SK-N-SH (cell line): Measurements from ENCODE around the gene TSC2. TPM values are rescaled to one million over a fixed set of nuclear protein-coding genes. Genes with fewer than 3 reads are reported as not detected.

ENCODE experiments used
- CTCF ChIA-PET: fragments of 300-600, 350-600 bp; formaldehyde crosslinking; extraction: SDS; loops from one replicate; lab custom pipeline; 2021; lab: Yijun Ruan, JAX
- POLR2A ChIA-PET: fragments of 350-600 bp; sonication (Branson Sonifier 250); formaldehyde crosslinking; extraction: SDS; loops from one replicate; lab custom pipeline; 2020; ENCODE audit warnings: antibody characterized with exemption, inconsistent platforms; lab: Yijun Ruan, JAX
- DNase-seq: peaks from one replicate; pipeline ENCODE4 v3.0.0; 2012
- H2AFZ ChIP-seq: fragments of 200-600 bp; sonication (generic); 2 replicates; pipeline ENCODE4 v1.8.1; 2016; ENCODE audit warnings: antibody characterized with exemption, mild to moderate bottlenecking, low read depth
- H3F3A ChIP-seq: fragments of 200-600 bp; sonication (generic); replicated peaks from 2 replicates; pipeline ENCODE3; 2016; ENCODE audit warnings: antibody characterized with exemption, mild to moderate bottlenecking; ENCODE audit not compliant: insufficient read depth
- H3K27ac ChIP-seq, 2 experiments: fragments of 200-500 bp in 1 of 2; fragments of 200-600 bp in 1 of 2; sonication (Bioruptor generic) in 1 of 2; sonication (generic), shearing (Covaris generic) in 1 of 2; 2 replicates each; pipeline versions ENCODE4 v1.5.1 to v1.6.1; 2014 to 2016; ENCODE audit warnings: low read depth in 2 of 2, inconsistent platforms in 1 of 2, low read length in 1 of 2, mild to moderate bottlenecking in 1 of 2, mixed read lengths in 1 of 2
- H3K27me3 ChIP-seq: fragments of 200-600 bp; sonication (generic), shearing (Covaris generic); 2 replicates; pipeline ENCODE4 v1.6.1; 2016; ENCODE audit warnings: mixed run types; ENCODE audit not compliant: insufficient read depth
- H3K36me3 ChIP-seq, 2 experiments: fragments of 200-500 bp in 1 of 2; fragments of 200-600 bp in 1 of 2; sonication (Bioruptor generic) in 1 of 2; sonication (generic) in 1 of 2; replicated peaks in 1 of 2; 2 replicates each; pipeline versions ENCODE3 to v1.5.1; 2014 to 2016; ENCODE audit warnings: low read length in 1 of 2, mild to moderate bottlenecking in 1 of 2; ENCODE audit not compliant: insufficient read depth in 2 of 2, control insufficient read depth in 1 of 2
- H3K4me1 ChIP-seq, 2 experiments: fragments of 200-500 bp in 1 of 2; fragments of 200-600 bp in 1 of 2; sonication (Bioruptor generic) in 1 of 2; sonication (generic), shearing (Covaris generic) in 1 of 2; 2 replicates each; pipeline versions ENCODE4 v1.5.1 to v1.6.1; 2014 to 2016; ENCODE audit warnings: low read depth in 1 of 2, low read length in 1 of 2, mixed run types in 1 of 2; ENCODE audit not compliant: insufficient read depth in 2 of 2, control insufficient read depth in 1 of 2
- H3K4me2 ChIP-seq: fragments of 200-600 bp; sonication (generic), shearing (Covaris generic); 2 replicates; pipeline ENCODE4 v1.6.1; 2017; ENCODE audit warnings: mixed run types
- H3K4me3 ChIP-seq, 2 experiments: fragments of 200-500 bp in 1 of 2; fragments of 200-600 bp in 1 of 2; sonication (Bioruptor generic) in 1 of 2; sonication (generic), shearing (Covaris generic) in 1 of 2; 2 replicates each; pipeline versions ENCODE4 v1.5.1 to v1.8.1; 2014 to 2016; ENCODE audit warnings: low read depth in 2 of 2, inconsistent platforms in 1 of 2, low read length in 1 of 2, mild to moderate bottlenecking in 1 of 2, mixed read lengths in 1 of 2, moderate library complexity in 1 of 2
- H3K79me2 ChIP-seq: fragments of 200-600 bp; sonication (generic); 2 replicates; pipeline ENCODE4 v1.8.1; 2017; ENCODE audit warnings: mild to moderate bottlenecking; ENCODE audit not compliant: insufficient read depth
- H3K9ac ChIP-seq: fragments of 200-600 bp; sonication (generic); 2 replicates; pipeline ENCODE4 v1.6.1; 2017; ENCODE audit warnings: mixed run types
- H3K9me2 ChIP-seq: fragments of 200-600 bp; sonication (generic); 2 replicates; pipeline ENCODE4 v1.6.1; 2017; ENCODE audit warnings: mixed run types
- H3K9me3 ChIP-seq: fragments of 200-600 bp; sonication (generic); 2 replicates; pipeline ENCODE4 v1.6.1; 2017; ENCODE audit warnings: mixed run types, mild to moderate bottlenecking, moderate library complexity
- H4K20me1 ChIP-seq: fragments of 200-600 bp; sonication (generic); 2 replicates; pipeline ENCODE4 v1.6.1; 2017; ENCODE audit warnings: mild to moderate bottlenecking, mixed run types; ENCODE audit not compliant: insufficient read depth
- CHD2 ChIP-seq: fragments of 150-350 bp; IDR thresholded peaks from 2 replicates; pipeline ENCODE4 v1.6.1; 2018; ENCODE audit warnings: low read length; ENCODE audit not compliant: partially characterized antibody
- ELF1 ChIP-seq: IDR thresholded peaks from 2 replicates; pipeline ENCODE4 v1.4.0; 2012
- EP300 ChIP-seq, 2 experiments: IDR thresholded peaks; 2 replicates each; pipeline versions ENCODE4 v1.4.0 to v1.6.1; 2012; ENCODE audit warnings: borderline replicate concordance in 1 of 2, low read depth in 1 of 2, low read length in 1 of 2
- EZH2phosphoT487 ChIP-seq: fragments of 200-600 bp; sonication (generic); IDR thresholded peaks from 2 replicates; pipeline ENCODE4 v1.6.1; 2017; ENCODE audit warnings: low read depth, mixed run types, mild to moderate bottlenecking, antibody characterized with exemption, moderate library complexity, borderline replicate concordance
- FOXJ3 ChIP-seq: sonication (generic); formaldehyde crosslinking; IDR thresholded peaks from 2 replicates; pipeline ENCODE4 v1.5.1; 2020; ENCODE audit warnings: mild to moderate bottlenecking, missing genetic modification reagents
- GATA2 ChIP-seq: sonication (generic); formaldehyde crosslinking; IDR thresholded peaks from 2 replicates; pipeline ENCODE4 v1.5.0; 2020; ENCODE audit warnings: mild to moderate bottlenecking, missing genetic modification reagents
- MXI1 ChIP-seq: IDR thresholded peaks from 2 replicates; pipeline ENCODE4 v1.6.1; 2012; ENCODE audit warnings: mild to moderate bottlenecking, low read depth, low read length, improper control_type of control experiment
- NFIC ChIP-seq: IDR thresholded peaks from 2 replicates; pipeline ENCODE4 v1.4.0; 2012; ENCODE audit warnings: borderline replicate concordance
- NRF1 ChIP-seq: IDR thresholded peaks from 2 replicates; pipeline ENCODE4 v1.6.1; 2012; ENCODE audit warnings: low read depth, mild to moderate bottlenecking, low read length
- POLR2AphosphoS5 ChIP-seq: IDR thresholded peaks from 2 replicates; pipeline ENCODE4 v1.6.1; 2012; ENCODE audit warnings: low read depth, low read length
- RAD21 ChIP-seq: IDR thresholded peaks from 2 replicates; pipeline ENCODE4 v1.6.1; 2012; ENCODE audit warnings: mild to moderate bottlenecking, low read length
- SIN3A ChIP-seq: IDR thresholded peaks from 2 replicates; pipeline ENCODE4 v1.6.1; 2012; ENCODE audit warnings: low read depth, mild to moderate bottlenecking, low read length, moderate library complexity, borderline replicate concordance
- TAF1 ChIP-seq: IDR thresholded peaks from 2 replicates; pipeline ENCODE4 v1.6.1; 2012; ENCODE audit warnings: low read depth, mild to moderate bottlenecking, low read length, moderate library complexity, borderline replicate concordance
- WGBS: methylation state at CpG from one replicate; pipeline ENCODE4 v1.1.6; 2017; ENCODE audit warnings: low lambda C conversion rate; 5-methylcytosine and 5-hydroxymethylcytosine counted together
- polyA plus RNA-seq, 3 experiments: library from polyadenylated mRNA; depleted of rRNA; stranded (reverse); fragments of >200 nt; gene quantifications; 2 replicates each; pipeline ENCODE4 v1.2.3, GENCODE V29; 2012
- TF ChIP-seq, protein P1 (sequence below): IDR thresholded peaks from 2 replicates; pipeline ENCODE4; 2012
- TF ChIP-seq, protein P2 (sequence below): fragments of 200-600 bp; sonication (generic); IDR thresholded peaks from 2 replicates; pipeline ENCODE4 v1.6.1; 2017; ENCODE audit warnings: antibody characterized with exemption, mild to moderate bottlenecking, moderate library complexity
- TF ChIP-seq, protein P3 (sequence below): fragments of 150-350 bp; IDR thresholded peaks from 2 replicates; pipeline ENCODE4 v1.6.1; 2016; ENCODE audit warnings: mild to moderate bottlenecking, low read depth, low read length

The TSC2 gene
- polyA plus RNA-seq, 1 of the 3 experiments (the other 2 are of a cell fraction): 96.1 TPM

DNA sequence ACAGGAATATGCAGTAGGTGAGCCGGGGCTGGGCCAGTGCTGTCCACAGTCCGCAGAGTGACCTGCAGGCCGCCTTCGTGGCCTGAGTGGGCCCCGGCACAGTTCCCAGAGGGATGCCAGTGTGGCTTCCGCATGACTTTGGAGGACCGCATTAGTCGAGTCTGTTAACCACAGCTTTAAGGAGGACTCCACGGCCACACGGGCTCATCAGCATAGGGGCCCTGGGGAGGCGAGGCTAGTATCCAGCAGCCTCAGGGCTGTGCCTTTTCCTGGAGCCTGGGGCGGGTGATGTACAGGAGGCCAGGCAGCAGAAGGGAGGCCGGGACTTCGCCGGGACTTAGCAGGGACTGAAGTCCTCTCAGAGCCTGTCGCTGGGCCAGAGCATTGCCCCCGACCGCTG lies 13.2 kb downstream of the TSC2 start:
- Histone ChIP-seq H4K20me1 (no peaks in the 10 kb centered on the region), H3F3A (no peaks in the 10 kb centered on the region), H3K4me2 (no peak overlapping the region), H3K27ac (no peak overlapping the region), H3K4me3 (no peak overlapping the region), H3K79me2 (no peaks in the 10 kb centered on the region), H3K9me2 (no peaks in the 10 kb centered on the region), H3K9me3 (no peaks in the 10 kb centered on the region), H3K4me1 (no peaks in the 10 kb centered on the region), H3K9ac (no peak overlapping the region), H2AFZ (no peak overlapping the region), H3K27me3 (no peaks in the 10 kb centered on the region), H3K36me3 (peaks cover 6 to 69% of the 10 kb centered on the region in 2 experiments)
- DNase-seq: no peak
- POLR2A ChIA-PET: no interaction called here
- CTCF ChIA-PET: interaction anchor here (1.2 to 1.5 kb wide), 2 partner anchors 38 to 79 kb away, joined by 3 to 5 read pairs; no protein-coding TSS in a partner anchor
- 93% methylated on average over 3 of the region's 18 CpGs for whole genome bisulfite sequencing
- no peak for TF ChIP-seq CHD2
- TF ChIP-seq ELF1: no peak
- TF ChIP-seq NRF1: no peak
- TF ChIP-seq, protein P1, sequence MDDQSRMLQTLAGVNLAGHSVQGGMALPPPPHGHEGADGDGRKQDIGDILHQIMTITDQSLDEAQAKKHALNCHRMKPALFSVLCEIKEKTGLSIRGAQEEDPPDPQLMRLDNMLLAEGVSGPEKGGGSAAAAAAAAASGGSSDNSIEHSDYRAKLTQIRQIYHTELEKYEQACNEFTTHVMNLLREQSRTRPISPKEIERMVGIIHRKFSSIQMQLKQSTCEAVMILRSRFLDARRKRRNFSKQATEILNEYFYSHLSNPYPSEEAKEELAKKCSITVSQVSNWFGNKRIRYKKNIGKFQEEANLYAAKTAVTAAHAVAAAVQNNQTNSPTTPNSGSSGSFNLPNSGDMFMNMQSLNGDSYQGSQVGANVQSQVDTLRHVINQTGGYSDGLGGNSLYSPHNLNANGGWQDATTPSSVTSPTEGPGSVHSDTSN: no peak
- no peak for TF ChIP-seq MXI1
- no peak for TF ChIP-seq EZH2phosphoT487
- TF ChIP-seq NFIC: no peak
- no peak for TF ChIP-seq SIN3A
- TF ChIP-seq POLR2AphosphoS5: no peak
- TF ChIP-seq, protein P2, sequence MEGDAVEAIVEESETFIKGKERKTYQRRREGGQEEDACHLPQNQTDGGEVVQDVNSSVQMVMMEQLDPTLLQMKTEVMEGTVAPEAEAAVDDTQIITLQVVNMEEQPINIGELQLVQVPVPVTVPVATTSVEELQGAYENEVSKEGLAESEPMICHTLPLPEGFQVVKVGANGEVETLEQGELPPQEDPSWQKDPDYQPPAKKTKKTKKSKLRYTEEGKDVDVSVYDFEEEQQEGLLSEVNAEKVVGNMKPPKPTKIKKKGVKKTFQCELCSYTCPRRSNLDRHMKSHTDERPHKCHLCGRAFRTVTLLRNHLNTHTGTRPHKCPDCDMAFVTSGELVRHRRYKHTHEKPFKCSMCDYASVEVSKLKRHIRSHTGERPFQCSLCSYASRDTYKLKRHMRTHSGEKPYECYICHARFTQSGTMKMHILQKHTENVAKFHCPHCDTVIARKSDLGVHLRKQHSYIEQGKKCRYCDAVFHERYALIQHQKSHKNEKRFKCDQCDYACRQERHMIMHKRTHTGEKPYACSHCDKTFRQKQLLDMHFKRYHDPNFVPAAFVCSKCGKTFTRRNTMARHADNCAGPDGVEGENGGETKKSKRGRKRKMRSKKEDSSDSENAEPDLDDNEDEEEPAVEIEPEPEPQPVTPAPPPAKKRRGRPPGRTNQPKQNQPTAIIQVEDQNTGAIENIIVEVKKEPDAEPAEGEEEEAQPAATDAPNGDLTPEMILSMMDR: no peak

DNA sequence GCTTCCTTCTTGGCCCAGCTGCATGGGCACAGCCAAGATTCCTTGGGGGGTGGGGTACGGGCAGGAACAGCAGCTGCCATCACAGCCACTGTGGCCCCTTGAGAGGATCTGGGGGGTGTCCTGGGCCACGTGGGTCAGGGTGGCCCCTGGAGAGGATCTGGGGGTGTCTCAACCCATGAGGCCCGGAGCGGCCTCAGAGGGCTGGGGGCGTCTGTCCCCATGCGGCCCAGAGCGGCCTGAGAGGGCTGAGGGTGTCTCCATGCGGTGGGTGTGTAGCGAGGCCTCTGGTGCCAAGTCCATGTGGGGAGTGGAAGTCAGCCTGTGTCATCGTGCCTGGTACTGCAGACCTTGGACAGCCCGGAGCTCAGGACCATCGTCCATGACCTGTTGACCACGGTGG lies 13.7 kb downstream of the TSC2 start:
- 90% methylated on average over 4 of the region's 13 CpGs for WGBS
- CTCF ChIA-PET: interaction anchor here (0.8 to 2.0 kb wide), 3 partner anchors 14 to 79 kb away, joined by 4 to 6 read pairs (median 5); partner anchors contain the start of genes NTHL1 and TSC2
- POLR2A ChIA-PET: no interaction called here
- Histone ChIP-seq H3K4me3 (no peak overlapping the region), H3K4me1 (no peaks in the 10 kb centered on the region), H3K79me2 (no peaks in the 10 kb centered on the region), H2AFZ (no peak overlapping the region), H3K9me3 (no peaks in the 10 kb centered on the region), H4K20me1 (no peaks in the 10 kb centered on the region), H3K36me3 (peaks cover 8 to 69% of the 10 kb centered on the region in 2 experiments), H3K9ac (no peak overlapping the region), H3F3A (no peaks in the 10 kb centered on the region), H3K4me2 (no peak overlapping the region), H3K27ac (no peak overlapping the region), H3K9me2 (no peaks in the 10 kb centered on the region), H3K27me3 (no peaks in the 10 kb centered on the region)
- no peak for DNase-seq
- TF ChIP-seq FOXJ3 (CRISPR knock-in tag) (no peak), CHD2 (no peak), POLR2AphosphoS5 (no peak), NRF1 (no peak), TAF1 (no peak), EP300 (IDR thresholded peaks at IDR 0.05; ENCODE audit: borderline replicate concordance in 1 of 2, low read depth in 1 of 2, low read length in 1 of 2) (no peak), GATA2 (CRISPR knock-in tag) (no peak), RAD21 (no peak)
- TF ChIP-seq, protein P3, sequence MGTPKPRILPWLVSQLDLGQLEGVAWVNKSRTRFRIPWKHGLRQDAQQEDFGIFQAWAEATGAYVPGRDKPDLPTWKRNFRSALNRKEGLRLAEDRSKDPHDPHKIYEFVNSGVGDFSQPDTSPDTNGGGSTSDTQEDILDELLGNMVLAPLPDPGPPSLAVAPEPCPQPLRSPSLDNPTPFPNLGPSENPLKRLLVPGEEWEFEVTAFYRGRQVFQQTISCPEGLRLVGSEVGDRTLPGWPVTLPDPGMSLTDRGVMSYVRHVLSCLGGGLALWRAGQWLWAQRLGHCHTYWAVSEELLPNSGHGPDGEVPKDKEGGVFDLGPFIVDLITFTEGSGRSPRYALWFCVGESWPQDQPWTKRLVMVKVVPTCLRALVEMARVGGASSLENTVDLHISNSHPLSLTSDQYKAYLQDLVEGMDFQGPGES: no peak
- TF ChIP-seq, protein P1: no peak
